A673 (cell line): ENCODE results near the gene LGALS9B.
"Not testable (repeated sequence)": the region's sequence is repeated elsewhere in the genome, so short reads cannot be mapped to it uniquely, and the experiment has no call there.

Experiments
- EZH2 ChIP-seq: fragments of 200-600 bp; sonication (generic); IDR thresholded peaks from 2 replicates; pipeline ENCODE4 v1.6.1; 2017; ENCODE audit warnings: borderline replicate concordance, low read depth, mild to moderate bottlenecking, mixed read lengths, antibody characterized with exemption, low read length; ENCODE audit not compliant: poor library complexity, severe bottlenecking
- TF ChIP-seq, protein P1 (sequence below): fragments of 300-800, 200-600 bp; sonication (generic); conservative IDR thresholded peaks from 2 replicates; pipeline ENCODE4 v1.5.1; 2017; ENCODE audit warnings: low read depth, mild to moderate bottlenecking, antibody characterized with exemption, low read length, moderate library complexity, mixed read lengths

DNA sequence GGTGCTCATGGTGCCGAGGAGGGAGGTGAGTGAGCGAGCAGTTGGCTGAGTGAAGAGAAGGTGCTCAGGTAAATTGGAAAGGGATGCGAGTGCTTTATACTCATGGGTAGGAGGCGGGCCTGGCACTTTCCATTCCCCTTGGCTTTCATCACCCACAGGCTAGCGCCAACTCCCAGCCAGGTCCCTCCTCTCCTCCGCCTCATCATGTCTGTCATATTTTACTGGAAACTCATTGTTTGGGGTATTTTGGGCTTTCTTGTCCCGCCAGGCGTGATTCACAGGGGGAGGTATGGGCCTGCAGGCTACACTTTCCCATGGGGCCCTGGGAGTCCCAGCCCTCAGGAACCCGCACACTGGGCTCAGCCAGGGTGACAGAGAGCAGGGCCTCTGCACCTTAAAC is 26.8 kb upstream of the LGALS9B start:
- TF ChIP-seq, protein P1, sequence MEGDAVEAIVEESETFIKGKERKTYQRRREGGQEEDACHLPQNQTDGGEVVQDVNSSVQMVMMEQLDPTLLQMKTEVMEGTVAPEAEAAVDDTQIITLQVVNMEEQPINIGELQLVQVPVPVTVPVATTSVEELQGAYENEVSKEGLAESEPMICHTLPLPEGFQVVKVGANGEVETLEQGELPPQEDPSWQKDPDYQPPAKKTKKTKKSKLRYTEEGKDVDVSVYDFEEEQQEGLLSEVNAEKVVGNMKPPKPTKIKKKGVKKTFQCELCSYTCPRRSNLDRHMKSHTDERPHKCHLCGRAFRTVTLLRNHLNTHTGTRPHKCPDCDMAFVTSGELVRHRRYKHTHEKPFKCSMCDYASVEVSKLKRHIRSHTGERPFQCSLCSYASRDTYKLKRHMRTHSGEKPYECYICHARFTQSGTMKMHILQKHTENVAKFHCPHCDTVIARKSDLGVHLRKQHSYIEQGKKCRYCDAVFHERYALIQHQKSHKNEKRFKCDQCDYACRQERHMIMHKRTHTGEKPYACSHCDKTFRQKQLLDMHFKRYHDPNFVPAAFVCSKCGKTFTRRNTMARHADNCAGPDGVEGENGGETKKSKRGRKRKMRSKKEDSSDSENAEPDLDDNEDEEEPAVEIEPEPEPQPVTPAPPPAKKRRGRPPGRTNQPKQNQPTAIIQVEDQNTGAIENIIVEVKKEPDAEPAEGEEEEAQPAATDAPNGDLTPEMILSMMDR, result not testable (repeated sequence)
- not testable (repeated sequence) for TF ChIP-seq EZH2
